ENCODE measurements around the gene NDUFA13.
"Not testable (repeated sequence)": the region's sequence is repeated elsewhere in the genome, so short reads cannot be mapped to it uniquely, and the experiment has no call there.

NDUFA13 gene

GRCh38 chr19:19515642-19516519, at the start of gene NDUFA13:
Gene NDUFA13 (plus strand): TSS chr19:19516225. CDS start chr19:19516239, 14 bp downstream.
- no peak for FAIRE-seq

- FAIRE-seq: no peak
Measured at GRCh38 chr19:19468424-19469050, 47.5 kb upstream of the NDUFA13 start.

GRCh38 chr19:19470579-19470978, 45.4 kb upstream of the NDUFA13 start:
- FAIRE-seq: no peak

DNA sequence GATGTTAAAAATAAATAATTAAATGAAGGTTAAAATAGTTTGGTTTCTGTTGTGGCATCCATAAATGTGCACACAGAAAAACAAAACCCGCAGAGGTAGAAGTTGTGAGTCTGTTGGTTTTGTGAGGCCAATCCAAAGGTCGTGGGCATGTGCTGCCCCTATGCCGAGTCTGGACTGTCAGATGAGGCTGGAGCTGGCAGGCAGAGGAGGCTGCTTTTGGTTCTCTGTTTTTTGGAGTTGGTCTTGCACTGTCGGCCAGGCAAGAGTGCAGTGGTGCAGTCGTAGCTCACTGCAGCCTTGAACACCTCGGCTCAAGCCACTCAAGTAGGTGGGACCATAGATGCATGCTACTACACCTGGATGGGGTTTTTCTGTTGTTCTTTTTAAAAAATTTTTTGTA, 44.3 kb upstream of the NDUFA13 start:
- no peak for FAIRE-seq

DNA sequence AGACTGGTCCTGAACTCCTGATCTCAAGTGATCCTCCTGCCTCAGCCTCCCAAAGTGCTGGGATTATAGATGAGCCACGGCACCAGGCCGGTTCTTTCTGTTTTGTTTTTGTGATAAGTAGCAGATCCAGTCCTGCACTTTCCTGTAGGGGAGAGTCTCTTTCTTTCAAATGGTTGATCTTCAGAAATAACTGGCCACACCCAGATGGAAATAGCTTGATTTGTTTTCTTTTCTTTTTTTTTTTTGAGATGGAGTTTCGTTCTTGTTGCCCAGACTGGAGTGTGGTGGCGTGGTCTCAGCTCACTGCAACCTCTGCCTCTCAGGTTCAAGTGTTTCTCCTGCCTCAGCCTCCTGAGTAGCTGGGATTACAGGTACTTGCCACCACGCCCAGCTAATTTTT, 43.9 kb upstream of the NDUFA13 start:
- not testable (repeated sequence) for FAIRE-seq

DNA sequence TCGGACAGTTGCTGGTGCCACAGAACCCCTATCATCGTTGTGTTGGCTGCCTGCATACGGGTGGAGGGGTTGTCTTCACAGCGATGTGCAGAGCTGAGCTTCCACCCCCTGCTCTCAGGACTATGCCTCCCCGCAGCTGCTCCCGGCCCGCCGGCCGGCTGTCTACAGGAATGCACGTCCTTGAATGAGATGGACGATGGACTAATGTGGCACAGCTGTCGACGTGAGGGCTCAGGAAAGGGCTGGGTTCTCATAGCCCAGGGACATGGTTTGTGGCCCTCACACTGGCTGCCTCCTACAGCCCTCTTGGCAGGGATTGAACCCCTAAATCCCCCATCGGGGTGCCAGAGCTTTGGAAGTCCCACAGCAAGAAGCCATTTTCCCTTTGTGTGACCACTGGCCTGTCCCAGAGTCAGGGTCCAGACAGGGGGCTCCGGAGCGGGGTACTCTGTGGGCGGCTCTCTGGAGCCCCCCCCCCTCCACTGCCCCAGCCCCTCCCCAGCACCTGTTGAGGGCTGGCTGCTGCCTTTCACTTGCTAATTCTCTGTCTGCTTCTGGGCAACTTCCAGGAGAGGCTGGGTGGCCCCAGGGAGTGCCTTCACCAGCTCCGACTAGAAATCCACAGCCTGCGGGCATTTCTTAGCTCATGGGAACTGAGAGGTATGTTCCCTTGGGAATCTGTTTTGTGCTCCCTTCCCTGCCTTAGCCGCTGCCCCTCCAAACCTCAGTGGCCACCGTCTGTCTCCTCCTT, 40.8 kb upstream of the NDUFA13 start:
- no peak for FAIRE-seq

DNA sequence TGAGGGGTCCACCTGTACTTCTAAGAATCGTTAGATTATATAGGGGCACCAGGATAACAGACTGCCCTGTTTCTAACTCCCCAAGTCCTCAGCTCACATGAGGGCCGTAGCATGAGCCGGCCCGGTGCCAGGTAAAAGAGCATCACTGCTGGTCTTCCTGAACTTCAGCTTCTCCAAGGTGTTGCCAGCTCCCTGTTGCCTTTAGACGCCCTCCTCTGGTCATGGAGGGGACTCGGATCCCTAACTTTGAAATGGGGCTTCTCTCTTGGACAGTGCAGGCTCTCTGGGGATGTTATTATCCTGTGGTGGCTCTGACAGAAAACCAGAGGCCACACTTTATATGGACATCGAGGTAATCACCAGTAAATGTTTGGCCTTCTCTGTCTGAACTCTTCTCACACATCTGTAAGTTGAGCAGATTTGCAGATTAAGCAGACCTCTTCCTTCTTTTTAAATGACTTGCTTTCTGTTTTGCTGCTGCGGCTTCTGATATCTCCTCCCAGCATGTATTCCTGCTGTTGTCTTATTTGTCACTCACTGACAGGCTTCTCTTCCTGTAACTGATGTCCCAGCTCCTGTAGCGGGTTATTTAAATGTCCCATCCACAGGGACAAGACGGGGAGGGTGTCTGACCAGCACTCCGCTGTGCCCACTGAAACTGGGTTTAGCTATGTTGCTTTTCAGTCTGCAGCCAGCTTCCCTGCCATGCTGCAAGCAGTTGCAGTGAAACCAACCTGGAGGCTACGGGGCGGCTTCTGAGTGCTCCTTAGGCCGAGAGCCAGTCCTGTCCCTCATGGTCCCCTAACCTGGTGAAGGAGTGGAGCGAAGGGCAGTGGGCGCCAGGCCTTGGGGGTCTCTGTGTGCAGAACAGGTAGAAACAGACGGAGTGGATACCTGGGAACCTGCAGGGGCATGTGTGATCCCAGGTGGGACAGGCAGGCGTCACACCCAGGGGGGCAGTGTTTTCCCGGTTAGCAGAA, 39.9 kb upstream of the NDUFA13 start:
- FAIRE-seq: no peak

GRCh38 chr19:19477705-19478383, 38.2 kb upstream of the NDUFA13 start:
- no peak for FAIRE-seq

GRCh38 chr19:19480688-19481087, 35.3 kb upstream of the NDUFA13 start:
- FAIRE-seq: no peak

- FAIRE-seq: no peak
Measured at GRCh38 chr19:19482809-19483596, 33.0 kb upstream of the NDUFA13 start.

DNA sequence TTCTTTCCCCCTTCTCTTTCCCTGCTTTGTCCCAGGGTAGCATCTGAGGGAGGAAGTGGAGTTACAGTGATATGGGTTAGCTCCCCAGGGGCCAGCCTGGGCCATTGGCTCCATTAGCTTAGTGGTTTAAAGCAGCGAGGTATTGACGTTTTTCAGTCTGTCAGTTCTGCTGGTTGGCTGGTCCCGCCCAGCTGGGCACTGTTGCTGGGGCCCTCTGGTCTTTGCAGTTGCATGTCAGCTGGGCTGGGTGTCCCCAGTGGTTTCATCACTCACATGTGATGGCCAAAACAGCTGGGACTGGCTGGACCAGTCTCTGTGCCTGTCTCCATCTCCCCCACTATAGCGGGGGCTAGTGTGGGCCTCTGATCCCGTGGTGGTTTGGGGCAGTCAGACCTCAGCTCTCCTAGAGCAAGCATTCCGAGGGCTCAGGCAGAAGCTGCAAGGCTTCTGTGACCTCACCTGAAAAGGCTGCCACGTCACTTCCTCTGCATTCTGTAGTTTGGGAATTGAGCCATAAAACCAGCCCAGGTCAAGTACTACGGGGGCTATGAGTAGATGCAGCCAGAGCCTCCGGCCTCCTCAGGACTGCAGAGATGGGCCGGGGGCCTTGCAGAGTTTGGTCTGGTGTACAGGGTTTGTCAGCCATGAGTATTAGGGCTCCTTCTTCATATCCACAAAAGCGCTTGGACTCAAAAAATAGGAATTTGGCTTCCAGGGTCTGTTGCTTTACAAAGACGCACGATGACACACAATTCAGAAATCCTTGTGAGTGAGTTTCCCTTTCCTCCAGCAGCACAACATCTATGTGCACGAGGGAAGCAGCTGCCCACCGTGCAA, 30.6 kb upstream of the NDUFA13 start:
- no peak for FAIRE-seq

GRCh38 chr19:19485998-19486290, 30.1 kb upstream of the NDUFA13 start:
- no peak for FAIRE-seq

DNA sequence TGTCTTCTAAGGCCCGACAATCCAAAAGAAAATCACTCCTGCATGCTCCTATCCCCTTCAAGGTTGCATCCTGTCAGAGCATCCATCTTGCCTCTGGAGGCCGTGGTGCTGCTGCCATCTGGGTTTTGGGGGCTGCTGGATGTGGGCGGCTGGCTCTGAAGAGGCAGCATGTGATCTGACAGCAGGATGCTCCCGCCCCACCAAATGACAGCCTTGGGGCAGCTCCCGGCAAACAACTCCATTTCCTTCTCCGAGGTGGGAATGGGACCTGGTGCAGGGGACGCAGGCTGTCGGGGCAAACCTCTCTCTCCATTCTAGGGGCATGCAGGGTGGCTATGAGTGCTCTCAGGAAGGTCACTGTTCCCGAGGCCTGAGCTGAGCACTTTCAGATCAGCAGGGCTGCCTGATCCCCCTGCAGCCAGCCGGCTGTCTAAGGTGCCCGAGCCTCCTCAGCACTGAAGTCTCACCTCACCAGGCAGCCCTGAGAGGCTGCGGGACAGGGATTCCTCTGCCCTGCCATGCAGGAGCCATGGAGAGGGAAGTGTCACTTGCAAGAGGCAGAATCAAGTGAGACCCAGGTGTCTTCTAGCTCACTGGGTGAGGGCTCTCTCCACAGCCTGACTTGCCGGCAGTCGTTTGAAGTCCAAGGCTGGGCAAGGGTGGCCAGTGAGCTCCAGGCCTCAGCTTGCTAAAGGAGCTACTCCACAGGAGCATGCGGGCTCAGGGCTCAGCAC, 29.5 kb upstream of the NDUFA13 start:
- FAIRE-seq: no peak

- FAIRE-seq: no peak
Measured at GRCh38 chr19:19487077-19487949, 28.7 kb upstream of the NDUFA13 start.

DNA sequence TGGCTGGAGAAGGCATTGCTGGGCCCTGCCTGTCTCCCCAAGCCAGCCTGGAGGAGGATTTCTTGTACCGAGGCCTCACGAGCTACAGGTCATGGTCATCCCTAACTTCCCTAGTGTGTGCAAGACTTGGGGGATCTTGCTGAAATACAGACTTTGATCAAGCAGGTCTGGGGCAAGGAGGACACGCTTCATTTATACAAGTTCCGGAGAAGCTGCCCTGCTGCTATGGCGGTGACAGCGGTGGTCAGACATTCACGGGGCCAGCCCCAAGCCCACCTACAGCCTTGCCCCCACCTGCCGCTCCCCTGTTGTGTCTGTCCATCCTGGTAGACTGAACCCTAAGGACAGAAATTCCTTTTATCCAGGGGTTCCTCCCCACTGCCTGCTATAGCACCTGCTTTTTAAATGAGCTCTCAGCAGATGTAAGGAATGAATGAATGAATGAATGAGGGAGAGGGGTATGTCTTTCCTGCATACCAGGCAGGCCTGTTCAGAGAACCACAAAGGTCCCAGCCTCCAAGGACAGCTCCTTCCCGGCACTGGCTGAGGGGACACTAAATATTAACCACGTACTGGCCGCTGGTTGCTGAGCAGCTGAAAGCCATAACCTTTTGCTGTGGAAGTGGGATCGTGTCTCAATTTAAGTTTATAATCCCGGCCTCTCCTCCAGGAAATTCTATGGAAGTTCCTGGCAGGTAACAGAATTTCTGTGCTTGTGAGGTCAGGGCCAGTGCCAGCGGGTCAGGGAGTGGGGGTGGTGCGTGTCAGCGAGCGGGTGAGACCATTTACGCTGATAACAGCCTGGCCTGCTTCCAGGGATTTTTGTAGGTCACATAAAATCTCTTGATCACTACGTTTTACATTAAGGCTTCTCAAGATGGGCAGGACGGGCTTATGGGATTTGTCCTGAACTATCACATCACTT, 27.8 kb upstream of the NDUFA13 start:
- no peak for FAIRE-seq

DNA sequence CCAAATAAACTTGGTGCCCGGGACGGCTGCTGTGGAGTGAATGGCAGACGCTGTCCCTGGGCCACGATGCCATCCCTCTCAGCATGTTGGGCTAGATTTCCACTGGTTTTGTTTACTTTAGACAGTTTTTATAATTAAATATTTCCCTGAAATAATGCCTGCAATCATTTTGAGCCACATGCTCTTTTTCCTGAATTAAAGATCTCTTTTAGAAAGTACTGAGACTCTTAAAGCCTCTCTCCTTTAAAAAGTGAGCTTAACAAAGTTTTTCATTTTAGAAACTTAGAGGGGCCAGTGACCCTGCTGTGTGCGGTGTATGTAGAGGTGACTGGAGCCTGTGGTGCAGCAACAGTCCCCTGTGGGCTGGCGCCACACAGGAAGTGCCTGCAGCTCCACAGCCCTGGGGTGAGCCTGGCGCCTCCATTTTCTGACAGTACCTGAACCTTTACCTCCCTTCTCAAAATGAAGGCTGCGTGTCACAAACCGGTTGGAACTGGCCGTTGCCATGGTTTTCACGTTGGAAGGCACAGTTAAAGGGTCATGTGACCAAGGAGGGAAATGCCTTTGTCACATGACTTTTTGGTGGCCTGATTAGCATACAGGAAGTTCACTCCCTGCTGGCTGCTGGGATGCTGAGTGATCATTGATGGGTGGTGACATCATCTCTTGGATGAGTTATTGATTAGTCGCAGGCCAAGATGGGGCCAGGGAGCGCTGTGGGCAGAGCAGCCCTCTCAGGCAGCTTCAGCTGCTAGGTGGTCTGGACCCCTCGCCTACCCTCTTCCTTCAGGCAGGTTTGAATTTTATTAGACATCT, 26.9 kb upstream of the NDUFA13 start:
- peak; percentile 96 for FAIRE-seq

All from G401.6 (cell line).